GM12801 (cell line): ENCODE measurements around the gene ANKLE1.

Experiments used
- CTCF ChIP-seq: IDR thresholded peaks from one replicate; pipeline ENCODE4 v1.5.1; 2011; ENCODE audit warnings: control low read depth; ENCODE audit not compliant: insufficient read length; ENCODE audit errors: extremely low read depth

The ANKLE1 gene

GRCh38 chr19:17325881-17326594 is 44.3 kb downstream of the ANKLE1 start:
- no peak for TF ChIP-seq CTCF

GRCh38 chr19:17326595-17326966 is 44.9 kb downstream of the ANKLE1 start:
- TF ChIP-seq CTCF = no peak

- no peak for TF ChIP-seq CTCF
Observed at GRCh38 chr19:17327068-17327653, 45.5 kb downstream of the ANKLE1 start.

- no peak for TF ChIP-seq CTCF
Observed at GRCh38 chr19:17327654-17328516, 46.2 kb downstream of the ANKLE1 start.

- TF ChIP-seq CTCF = no peak
Observed at GRCh38 chr19:17328517-17329365, 47.0 kb downstream of the ANKLE1 start.

- TF ChIP-seq CTCF = no peak
Observed at GRCh38 chr19:17329366-17330261, 47.9 kb downstream of the ANKLE1 start.
